Upper lobe of left lung (tissue), 6 donors: ENCODE measurements around the gene RNF130. TPM values are rescaled to one million over a fixed set of nuclear protein-coding genes. Genes with fewer than 3 reads are reported as not detected.

Experiments used
- ATAC-seq, 2 donors: fragments of 200-7000 bp; cut with Tn5 transposase; one replicate each; pipeline ENCODE4 v1.9.1; 2022; ENCODE audit warnings: mild to moderate bottlenecking in 2 of 2, moderate library complexity in 2 of 2; ENCODE audit not compliant: low FRiP score in 2 of 2
- DNase-seq, 2 donors: peaks; one replicate each; pipeline ENCODE4 v3.0.0-alpha.2; 2019 to 2020
- H3K27ac ChIP-seq, 4 donors: fragments of 200-600 bp; sonication (generic); one replicate each; pipeline ENCODE4 v1.5.1; 2016 to 2019
- H3K27me3 ChIP-seq, 4 donors: fragments of 200-600 bp; sonication (generic); one replicate each; pipeline ENCODE4 v1.5.1; 2017 to 2019
- H3K36me3 ChIP-seq, 4 donors: fragments of 200-600 bp; sonication (generic); one replicate each; pipeline ENCODE4 v1.5.1; 2016 to 2019
- H3K4me1 ChIP-seq, 4 donors: fragments of 200-600 bp; sonication (generic); one replicate each; pipeline ENCODE4 v1.5.1; 2018 to 2019
- H3K4me3 ChIP-seq, 4 donors: fragments of 200-600 bp; sonication (generic); one replicate each; pipeline ENCODE4 v1.5.1; 2017 to 2019; ENCODE audit warnings: mild to moderate bottlenecking in 2 of 4, moderate library complexity in 1 of 4
- H3K9me3 ChIP-seq, 4 donors: fragments of 200-600 bp; sonication (generic); one replicate each; pipeline ENCODE4 v1.5.1; 2018 to 2019
- EP300 ChIP-seq, 4 donors: sonication (generic); formaldehyde crosslinking; IDR thresholded peaks; one replicate each; pipeline ENCODE4 v1.5.1; 2017; ENCODE audit warnings: antibody characterized with exemption in 4 of 4, control low read depth in 2 of 4
- POLR2A ChIP-seq, 4 donors: fragments of 450-650 bp; IDR thresholded peaks; one replicate each; pipeline ENCODE4 v1.5.1; 2016 to 2017; ENCODE audit warnings: antibody characterized with exemption in 4 of 4, mild to moderate bottlenecking in 2 of 4
- POLR2AphosphoS5 ChIP-seq, 2 donors: sonication (generic); formaldehyde crosslinking; IDR thresholded peaks; one replicate each; pipeline ENCODE4 v1.5.1; 2017; ENCODE audit warnings: antibody characterized with exemption in 2 of 2
- whole genome bisulfite sequencing, 2 donors: methylation state at CpG; one replicate each; pipeline ENCODE4 v1.1.5; 2017 to 2018; 5-methylcytosine and 5-hydroxymethylcytosine counted together
- total RNA-seq, 6 donors: library from RNA; depleted of rRNA in 4 of 6; stranded (reverse); fragments of >200 nt in 4 of 6; gene quantifications; one replicate each; pipeline versions ENCODE4 v1.1.0 to v1.2.1, GENCODE V29; 2016 to 2021
- TF ChIP-seq, protein P1 (sequence below), 6 experiments: fragments of 450-650 bp in 4 of 6; fragments of 200-600 bp in 2 of 6; sonication (generic) in 2 of 6; IDR thresholded peaks; one replicate each; pipeline ENCODE4 v1.5.1; 2016 to 2019; ENCODE audit warnings: antibody characterized with exemption in 6 of 6
- donor health status: DM: no; HTN: no; CAD: no; lungs with moderate emphysema.
- donor health status: DM: no; HTN: yes; CAD: no; lungs with severe emphysema.

RNF130 gene
- total RNA-seq, 6 donors from 2014 or later: 54.5 to 137 (median 98.2) TPM

DNA sequence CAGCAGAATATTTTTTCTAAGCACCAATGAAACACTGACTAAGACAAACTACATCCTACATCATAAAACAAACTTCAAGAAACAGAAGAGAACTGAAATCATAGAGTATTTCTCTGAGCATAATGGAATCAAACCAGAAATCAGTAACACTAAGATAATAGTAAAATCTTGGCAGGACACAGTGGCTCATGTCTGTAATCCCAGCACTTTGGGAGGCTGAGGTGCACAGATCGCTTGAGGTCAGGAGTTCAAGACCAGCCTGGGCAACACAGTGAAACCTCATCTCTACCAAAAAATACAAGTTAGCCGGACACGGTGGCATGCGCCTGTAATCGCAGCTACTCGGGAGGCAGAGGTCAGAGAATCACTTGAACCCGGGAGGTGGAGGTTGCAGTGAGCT, 63.1 kb downstream of the RNF130 start:
- Histone ChIP-seq H3K9me3 (no peaks in the 10 kb centered on the region), H3K4me3 (no peak overlapping the region), H3K27me3 (no peaks in the 10 kb centered on the region), H3K27ac (no peak overlapping the region), H3K36me3 (peaks cover 0 to 11% (median 2%) of the 10 kb centered on the region in 4 donors), H3K4me1 (peaks cover 0 to 13% (median 0%) of the 10 kb centered on the region in 4 donors)
- no peak for ATAC-seq
- TF ChIP-seq POLR2AphosphoS5 (IDR thresholded peaks at IDR 0.05) (no peak), EP300 (IDR thresholded peaks at IDR 0.05) (no peak), POLR2A (IDR thresholded peaks at IDR 0.05) (no peak)
- TF ChIP-seq, protein P1, sequence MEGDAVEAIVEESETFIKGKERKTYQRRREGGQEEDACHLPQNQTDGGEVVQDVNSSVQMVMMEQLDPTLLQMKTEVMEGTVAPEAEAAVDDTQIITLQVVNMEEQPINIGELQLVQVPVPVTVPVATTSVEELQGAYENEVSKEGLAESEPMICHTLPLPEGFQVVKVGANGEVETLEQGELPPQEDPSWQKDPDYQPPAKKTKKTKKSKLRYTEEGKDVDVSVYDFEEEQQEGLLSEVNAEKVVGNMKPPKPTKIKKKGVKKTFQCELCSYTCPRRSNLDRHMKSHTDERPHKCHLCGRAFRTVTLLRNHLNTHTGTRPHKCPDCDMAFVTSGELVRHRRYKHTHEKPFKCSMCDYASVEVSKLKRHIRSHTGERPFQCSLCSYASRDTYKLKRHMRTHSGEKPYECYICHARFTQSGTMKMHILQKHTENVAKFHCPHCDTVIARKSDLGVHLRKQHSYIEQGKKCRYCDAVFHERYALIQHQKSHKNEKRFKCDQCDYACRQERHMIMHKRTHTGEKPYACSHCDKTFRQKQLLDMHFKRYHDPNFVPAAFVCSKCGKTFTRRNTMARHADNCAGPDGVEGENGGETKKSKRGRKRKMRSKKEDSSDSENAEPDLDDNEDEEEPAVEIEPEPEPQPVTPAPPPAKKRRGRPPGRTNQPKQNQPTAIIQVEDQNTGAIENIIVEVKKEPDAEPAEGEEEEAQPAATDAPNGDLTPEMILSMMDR (IDR thresholded peaks at IDR 0.05): no peak
- DNase-seq: no peak
- 90 to 96% methylated on average over 7 of the region's 7 CpGs for WGBS, 2 donors

DNA sequence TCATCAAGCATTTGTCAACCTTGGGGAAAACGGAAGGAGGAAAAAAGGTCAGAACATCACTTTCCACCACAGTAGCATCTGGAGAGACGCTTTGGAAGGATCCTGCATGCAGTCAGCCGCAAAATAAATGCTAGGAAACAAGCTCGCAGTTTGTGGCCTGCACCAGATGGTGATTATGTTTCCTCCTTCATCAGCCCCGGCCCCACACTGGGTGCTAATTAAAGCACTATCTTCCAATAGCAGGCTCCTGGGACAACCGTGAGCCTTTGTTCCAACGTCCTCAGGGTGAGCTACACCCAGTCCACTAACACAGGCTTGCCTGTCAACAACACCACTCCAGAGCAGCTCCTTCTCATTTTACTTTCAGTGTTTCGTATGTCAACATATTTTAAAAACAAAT, 64.0 kb downstream of the RNF130 start:
- 51 to 63% methylated on average over 8 of the region's 8 CpGs for WGBS, 2 donors
- H3K9me3 ChIP-seq: no peaks in the 10 kb centered on the region
- DNase-seq (no peak), ATAC-seq (no peak)
- no peaks in the 10 kb centered on the region for H3K27me3 ChIP-seq
- H3K4me3 ChIP-seq: no peak overlapping the region
- H3K27ac ChIP-seq: no peak overlapping the region
- H3K4me1 ChIP-seq: peaks cover 0 to 13% (median 0%) of the 10 kb centered on the region in 4 donors
- peaks cover 0 to 11% (median 1%) of the 10 kb centered on the region in 4 donors for H3K36me3 ChIP-seq
- TF ChIP-seq, protein P1 (IDR thresholded peaks at IDR 0.05): no peak
- TF ChIP-seq EP300 (IDR thresholded peaks at IDR 0.05): no peak
- no peak for TF ChIP-seq POLR2A (IDR thresholded peaks at IDR 0.05)
- no peak for TF ChIP-seq POLR2AphosphoS5 (IDR thresholded peaks at IDR 0.05)

DNA sequence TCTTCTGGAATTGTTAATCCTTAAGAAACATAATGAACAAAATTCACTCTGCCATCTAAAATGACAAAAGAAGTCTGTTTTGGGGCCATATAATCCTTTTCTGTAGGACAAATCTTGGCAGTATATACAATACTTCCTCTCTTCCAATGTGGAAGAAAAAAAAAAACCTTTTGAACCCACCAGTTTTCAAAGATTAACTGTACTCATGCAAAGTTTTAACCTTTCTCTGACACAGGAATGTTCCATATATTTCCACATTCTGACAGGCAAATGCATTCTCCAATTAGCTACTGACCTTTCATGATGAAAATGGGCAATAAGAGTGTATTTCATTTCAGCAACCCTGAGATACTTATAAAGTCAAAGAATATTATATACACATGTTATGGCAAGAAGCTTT, 65.4 kb downstream of the RNF130 start:
- no peak overlapping the region for H3K27ac ChIP-seq
- H3K9me3 ChIP-seq: no peaks in the 10 kb centered on the region
- TF ChIP-seq POLR2AphosphoS5 (IDR thresholded peaks at IDR 0.05): no peak
- TF ChIP-seq, protein P1 (IDR thresholded peaks at IDR 0.05): no peak
- TF ChIP-seq EP300 (IDR thresholded peaks at IDR 0.05): no peak
- TF ChIP-seq POLR2A (IDR thresholded peaks at IDR 0.05): no peak
- no peaks in the 10 kb centered on the region for H3K27me3 ChIP-seq
- no peak for DNase-seq
- H3K4me1 ChIP-seq: peaks cover 0 to 13% (median 0%) of the 10 kb centered on the region in 4 donors
- no peak for ATAC-seq
- H3K4me3 ChIP-seq: no peak overlapping the region
- H3K36me3 ChIP-seq: peaks cover 4 to 12% (median 5%) of the 10 kb centered on the region in 4 donors

DNA sequence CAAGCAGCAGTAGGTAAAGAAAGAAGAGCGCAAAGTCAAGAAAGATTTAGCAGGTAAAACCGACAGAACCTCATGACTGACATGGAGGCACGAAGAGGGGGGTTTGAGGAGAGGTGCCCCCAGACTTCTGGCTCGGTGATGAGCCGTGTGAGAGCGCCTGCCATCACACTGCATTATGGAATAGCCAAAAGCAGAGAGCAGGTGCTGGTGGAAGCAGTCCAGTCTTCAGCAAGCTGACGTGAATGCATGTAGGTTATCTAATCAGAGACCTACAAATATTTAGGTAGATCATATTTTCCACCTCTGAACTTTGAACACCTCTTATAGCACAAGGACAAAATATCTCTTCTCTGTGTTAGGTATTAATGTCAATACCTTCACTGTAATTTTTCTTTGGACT, 68.4 kb downstream of the RNF130 start:
- Histone ChIP-seq H3K27me3 (no peaks in the 10 kb centered on the region), H3K4me1 (peaks cover 0 to 13% (median 0%) of the 10 kb centered on the region in 4 donors), H3K36me3 (peaks cover 4 to 8% (median 5%) of the 10 kb centered on the region in 4 donors), H3K27ac (no peak overlapping the region), H3K4me3 (no peak overlapping the region), H3K9me3 (no peaks in the 10 kb centered on the region)
- no peak for TF ChIP-seq EP300 (IDR thresholded peaks at IDR 0.05)
- TF ChIP-seq, protein P1 (IDR thresholded peaks at IDR 0.05): no peak
- no peak for TF ChIP-seq POLR2A (IDR thresholded peaks at IDR 0.05)
- TF ChIP-seq POLR2AphosphoS5 (IDR thresholded peaks at IDR 0.05): no peak
- DNase-seq (no peak), ATAC-seq (no peak)
- 92 to 95% methylated on average over 7 of the region's 7 CpGs for WGBS, 2 donors

GRCh38 chr5:180001742-180002141, 69.8 kb downstream of the RNF130 start:
- Histone ChIP-seq H3K4me1 (no peaks in the 10 kb centered on the region), H3K27ac (no peak overlapping the region), H3K36me3 (peaks cover 4 to 8% (median 5%) of the 10 kb centered on the region in 4 donors), H3K9me3 (no peaks in the 10 kb centered on the region), H3K27me3 (no peaks in the 10 kb centered on the region), H3K4me3 (no peak overlapping the region)
- DNase-seq (no peak), ATAC-seq (peak in 1 of 2 donors; percentile 34)
- TF ChIP-seq, protein P1 (IDR thresholded peaks at IDR 0.05): no peak
- TF ChIP-seq EP300 (IDR thresholded peaks at IDR 0.05) (no peak), POLR2AphosphoS5 (IDR thresholded peaks at IDR 0.05) (no peak), POLR2A (IDR thresholded peaks at IDR 0.05) (no peak)
- WGBS, 2 donors: 100% methylated on average over 1 to 2 of the region's 2 CpGs
